ENCODE data around the gene HSPA1A. TPM values are rescaled to one million over a fixed set of nuclear protein-coding genes. Genes with fewer than 3 reads are reported as not detected.

The HSPA1A gene
- total and polyA plus RNA-seq, 9 of the 15 experiments (the other 6 are each of a cell fraction or from before 2014, with no cell fraction given), result 2.2 to 273 (median 107) TPM

DNA sequence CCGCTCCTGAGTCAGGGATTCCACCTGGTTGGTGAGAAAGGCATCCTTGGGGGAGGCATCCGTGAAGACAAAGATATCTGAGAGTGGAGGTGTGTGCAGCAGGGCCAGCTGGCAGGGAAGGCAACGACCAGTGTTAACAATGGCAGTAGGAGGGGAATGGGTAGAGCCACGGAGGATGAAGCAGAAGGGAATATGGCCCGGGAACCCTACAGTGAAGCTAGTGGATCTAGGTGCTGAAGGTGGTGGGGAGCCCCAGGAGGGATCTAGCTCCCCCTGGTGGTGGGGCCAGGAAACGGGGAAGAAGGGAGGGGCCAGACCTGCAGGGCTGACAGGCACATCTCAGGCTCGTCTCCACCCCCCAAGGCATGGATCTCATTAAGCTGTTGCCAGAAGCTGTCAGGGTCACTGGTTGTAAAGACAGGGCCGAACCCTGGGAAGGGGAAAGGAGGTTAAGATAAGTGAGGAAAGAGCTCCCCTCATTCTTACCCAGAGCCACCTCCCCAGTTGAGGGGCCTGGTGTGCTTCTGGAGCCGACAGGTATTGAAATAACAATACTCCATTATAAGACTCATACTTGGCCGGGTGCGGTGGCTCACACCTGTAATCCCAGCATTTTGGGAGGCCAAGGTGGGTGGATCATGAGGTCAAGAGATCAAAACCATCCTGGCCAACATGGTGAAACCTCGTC lies 45.5 kb upstream of the HSPA1A start (continued):
- no peak for TF ChIP-seq HSF4 (CRISPR knock-in tag; IDR thresholded peaks at IDR 0.05; ENCODE audit: borderline replicate concordance)
- no peak for TF ChIP-seq HMG20B (CRISPR knock-in tag; IDR thresholded peaks at IDR 0.05)
- TF ChIP-seq RBBP5 (IDR thresholded peaks at IDR 0.05; ENCODE audit: borderline replicate concordance, insufficient read depth, low read length, poor library complexity, severe bottlenecking), result no peak
- TF ChIP-seq MEF2D (tag; conservative IDR thresholded peaks at IDR 0.05; ENCODE audit: low read depth), result 0 out of 2 replicates have a peak, but pooled peaks have one; percentile 40
- TF ChIP-seq ZNF57 (CRISPR knock-in tag; IDR thresholded peaks at IDR 0.05), result 0 out of 2 replicates have a peak, but pooled peaks have one; percentile 14
- TF ChIP-seq, protein P1, sequence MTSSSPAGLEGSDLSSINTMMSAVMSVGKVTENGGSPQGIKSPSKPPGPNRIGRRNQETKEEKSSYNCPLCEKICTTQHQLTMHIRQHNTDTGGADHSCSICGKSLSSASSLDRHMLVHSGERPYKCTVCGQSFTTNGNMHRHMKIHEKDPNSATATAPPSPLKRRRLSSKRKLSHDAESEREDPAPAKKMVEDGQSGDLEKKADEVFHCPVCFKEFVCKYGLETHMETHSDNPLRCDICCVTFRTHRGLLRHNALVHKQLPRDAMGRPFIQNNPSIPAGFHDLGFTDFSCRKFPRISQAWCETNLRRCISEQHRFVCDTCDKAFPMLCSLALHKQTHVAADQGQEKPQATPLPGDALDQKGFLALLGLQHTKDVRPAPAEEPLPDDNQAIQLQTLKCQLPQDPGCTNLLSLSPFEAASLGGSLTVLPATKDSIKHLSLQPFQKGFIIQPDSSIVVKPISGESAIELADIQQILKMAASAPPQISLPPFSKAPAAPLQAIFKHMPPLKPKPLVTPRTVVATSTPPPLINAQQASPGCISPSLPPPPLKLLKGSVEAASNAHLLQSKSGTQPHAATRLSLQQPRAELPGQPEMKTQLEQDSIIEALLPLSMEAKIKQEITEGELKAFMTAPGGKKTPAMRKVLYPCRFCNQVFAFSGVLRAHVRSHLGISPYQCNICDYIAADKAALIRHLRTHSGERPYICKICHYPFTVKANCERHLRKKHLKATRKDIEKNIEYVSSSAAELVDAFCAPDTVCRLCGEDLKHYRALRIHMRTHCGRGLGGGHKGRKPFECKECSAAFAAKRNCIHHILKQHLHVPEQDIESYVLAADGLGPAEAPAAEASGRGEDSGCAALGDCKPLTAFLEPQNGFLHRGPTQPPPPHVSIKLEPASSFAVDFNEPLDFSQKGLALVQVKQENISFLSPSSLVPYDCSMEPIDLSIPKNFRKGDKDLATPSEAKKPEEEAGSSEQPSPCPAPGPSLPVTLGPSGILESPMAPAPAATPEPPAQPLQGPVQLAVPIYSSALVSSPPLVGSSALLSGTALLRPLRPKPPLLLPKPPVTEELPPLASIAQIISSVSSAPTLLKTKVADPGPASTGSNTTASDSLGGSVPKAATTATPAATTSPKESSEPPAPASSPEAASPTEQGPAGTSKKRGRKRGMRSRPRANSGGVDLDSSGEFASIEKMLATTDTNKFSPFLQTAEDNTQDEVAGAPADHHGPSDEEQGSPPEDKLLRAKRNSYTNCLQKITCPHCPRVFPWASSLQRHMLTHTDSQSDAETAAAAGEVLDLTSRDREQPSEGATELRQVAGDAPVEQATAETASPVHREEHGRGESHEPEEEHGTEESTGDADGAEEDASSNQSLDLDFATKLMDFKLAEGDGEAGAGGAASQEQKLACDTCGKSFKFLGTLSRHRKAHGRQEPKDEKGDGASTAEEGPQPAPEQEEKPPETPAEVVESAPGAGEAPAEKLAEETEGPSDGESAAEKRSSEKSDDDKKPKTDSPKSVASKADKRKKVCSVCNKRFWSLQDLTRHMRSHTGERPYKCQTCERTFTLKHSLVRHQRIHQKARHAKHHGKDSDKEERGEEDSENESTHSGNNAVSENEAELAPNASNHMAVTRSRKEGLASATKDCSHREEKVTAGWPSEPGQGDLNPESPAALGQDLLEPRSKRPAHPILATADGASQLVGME (CRISPR knock-in tag; IDR thresholded peaks at IDR 0.05), result peak; percentile 63; the same call in 1 of the 2 replicates
- no peak for TF ChIP-seq KDM5B (IDR thresholded peaks at IDR 0.05; ENCODE audit: insufficient replicate concordance, low read depth, low read length)
- no peak for TF ChIP-seq GATA2 (CRISPR knock-in tag; IDR thresholded peaks at IDR 0.05)
- no peak for TF ChIP-seq ZNF174 (CRISPR knock-in tag; IDR thresholded peaks at IDR 0.05)
- TF ChIP-seq RBM14 (IDR thresholded peaks at IDR 0.05; ENCODE audit: borderline replicate concordance, insufficient read depth, low read depth, low read length), result no peak
- TF ChIP-seq OTX1 (CRISPR knock-in tag; IDR thresholded peaks at IDR 0.05), result peak; percentile 92
- no peak for TF ChIP-seq BDP1 (IDR thresholded peaks at IDR 0.05; ENCODE audit: insufficient read depth, insufficient read length)
- TF ChIP-seq, protein P2, sequence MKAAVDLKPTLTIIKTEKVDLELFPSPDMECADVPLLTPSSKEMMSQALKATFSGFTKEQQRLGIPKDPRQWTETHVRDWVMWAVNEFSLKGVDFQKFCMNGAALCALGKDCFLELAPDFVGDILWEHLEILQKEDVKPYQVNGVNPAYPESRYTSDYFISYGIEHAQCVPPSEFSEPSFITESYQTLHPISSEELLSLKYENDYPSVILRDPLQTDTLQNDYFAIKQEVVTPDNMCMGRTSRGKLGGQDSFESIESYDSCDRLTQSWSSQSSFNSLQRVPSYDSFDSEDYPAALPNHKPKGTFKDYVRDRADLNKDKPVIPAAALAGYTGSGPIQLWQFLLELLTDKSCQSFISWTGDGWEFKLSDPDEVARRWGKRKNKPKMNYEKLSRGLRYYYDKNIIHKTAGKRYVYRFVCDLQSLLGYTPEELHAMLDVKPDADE (conservative IDR thresholded peaks at IDR 0.05; ENCODE audit: control insufficient read depth, low read depth, low read length), result peak; percentile 71; the same call in 1 of the 2 replicates
- TF ChIP-seq CCNT2 (IDR thresholded peaks at IDR 0.05; ENCODE audit: borderline replicate concordance, extremely low read depth, insufficient read length, low read depth, low read length), result peak; percentile 22
- no peak for TF ChIP-seq RNF2 (IDR thresholded peaks at IDR 0.05)
- no peak for TF ChIP-seq ARHGAP35 (IDR thresholded peaks at IDR 0.05; ENCODE audit: partially characterized antibody)
- TF ChIP-seq, protein P3, sequence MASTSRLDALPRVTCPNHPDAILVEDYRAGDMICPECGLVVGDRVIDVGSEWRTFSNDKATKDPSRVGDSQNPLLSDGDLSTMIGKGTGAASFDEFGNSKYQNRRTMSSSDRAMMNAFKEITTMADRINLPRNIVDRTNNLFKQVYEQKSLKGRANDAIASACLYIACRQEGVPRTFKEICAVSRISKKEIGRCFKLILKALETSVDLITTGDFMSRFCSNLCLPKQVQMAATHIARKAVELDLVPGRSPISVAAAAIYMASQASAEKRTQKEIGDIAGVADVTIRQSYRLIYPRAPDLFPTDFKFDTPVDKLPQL (IDR thresholded peaks at IDR 0.05; ENCODE audit: extremely low read depth, insufficient read length), result no peak
- no peak for TF ChIP-seq ZFP1 (CRISPR knock-in tag; IDR thresholded peaks at IDR 0.05)
- no peak for TF ChIP-seq SRSF7 (optimal IDR thresholded peaks at IDR 0.05; ENCODE audit: low read depth, low read length)
- TF ChIP-seq HDAC6 (IDR thresholded peaks at IDR 0.05; ENCODE audit: low read depth, low read length), result no peak
- peak; percentile 97 for TF ChIP-seq SP1 (CRISPR knock-in tag; IDR thresholded peaks at IDR 0.05)
